DND-41 (cell line): ENCODE measurements around the gene MSRB3.

ENCODE experiments used
- ATAC-seq: fragments of 200-7000 bp; cut with Tn5 transposase; 3 replicates; pipeline ENCODE4 v1.9.1; 2021; ENCODE audit warnings: low read depth; ENCODE audit not compliant: insufficient read depth
- DNase-seq: peaks from one replicate; pipeline ENCODE4 v3.0.0-alpha.2; 2020
- H2AFZ ChIP-seq: 2 replicates; pipeline ENCODE4 v1.6.0; 2012; ENCODE audit warnings: low read depth, low read length
- H3K27ac ChIP-seq: 2 replicates; pipeline ENCODE4 v1.5.1; 2012; ENCODE audit warnings: low read length, inconsistent platforms
- H3K27me3 ChIP-seq: fragments of 200-600 bp; sonication (generic); 2 replicates; pipeline ENCODE4 v1.6.0; 2012; ENCODE audit warnings: low read length, mild to moderate bottlenecking, inconsistent platforms; ENCODE audit not compliant: insufficient read depth, poor library complexity
- H3K36me3 ChIP-seq: 2 replicates; pipeline ENCODE4 v1.5.1; 2012; ENCODE audit warnings: low read length, inconsistent platforms; ENCODE audit not compliant: insufficient read depth
- H3K4me1 ChIP-seq: 2 replicates; pipeline ENCODE4 v1.5.1; 2012; ENCODE audit warnings: mild to moderate bottlenecking, low read length; ENCODE audit not compliant: insufficient read depth
- H3K4me2 ChIP-seq: 2 replicates; pipeline ENCODE4 v1.6.0; 2012; ENCODE audit warnings: mild to moderate bottlenecking, moderate library complexity, low read length, inconsistent platforms; ENCODE audit not compliant: insufficient read depth
- H3K4me3 ChIP-seq, 2 experiments: fragments of 200-600 bp in 1 of 2; shearing (Covaris generic) in 1 of 2; 2 replicates each; pipeline ENCODE4 v1.5.1; 2012 to 2016; ENCODE audit warnings: inconsistent platforms in 2 of 2, low read length in 2 of 2, mild to moderate bottlenecking in 2 of 2, low read depth in 1 of 2, moderate library complexity in 1 of 2
- H3K79me2 ChIP-seq: 2 replicates; pipeline ENCODE4 v1.6.0; 2012; ENCODE audit warnings: low read length, inconsistent platforms; ENCODE audit not compliant: insufficient read depth
- H3K9ac ChIP-seq: 2 replicates; pipeline ENCODE4 v1.6.0; 2012; ENCODE audit warnings: low read depth, mild to moderate bottlenecking, inconsistent platforms, low read length, moderate library complexity
- H3K9me3 ChIP-seq: 2 replicates; pipeline ENCODE4 v1.5.1; 2012; ENCODE audit warnings: low read length, moderate library complexity, mild to moderate bottlenecking, inconsistent platforms; ENCODE audit not compliant: insufficient read depth, severe bottlenecking
- H4K20me1 ChIP-seq: 2 replicates; pipeline ENCODE4 v1.6.0; 2012; ENCODE audit warnings: low read length; ENCODE audit not compliant: insufficient read depth
- EZH2 ChIP-seq: IDR thresholded peaks from 3 replicates; pipeline ENCODE4 v1.6.1; 2012; ENCODE audit warnings: borderline replicate concordance, low read depth, mild to moderate bottlenecking, moderate library complexity, low read length, inconsistent platforms; ENCODE audit not compliant: severe bottlenecking
- TF ChIP-seq, protein P1 (sequence below): IDR thresholded peaks from 2 replicates; pipeline ENCODE4 v1.5.1; 2012; ENCODE audit warnings: borderline replicate concordance, low read length, moderate library complexity, mild to moderate bottlenecking; ENCODE audit not compliant: poor library complexity, severe bottlenecking; ENCODE audit errors: extremely low read depth

MSRB3 gene

DNA sequence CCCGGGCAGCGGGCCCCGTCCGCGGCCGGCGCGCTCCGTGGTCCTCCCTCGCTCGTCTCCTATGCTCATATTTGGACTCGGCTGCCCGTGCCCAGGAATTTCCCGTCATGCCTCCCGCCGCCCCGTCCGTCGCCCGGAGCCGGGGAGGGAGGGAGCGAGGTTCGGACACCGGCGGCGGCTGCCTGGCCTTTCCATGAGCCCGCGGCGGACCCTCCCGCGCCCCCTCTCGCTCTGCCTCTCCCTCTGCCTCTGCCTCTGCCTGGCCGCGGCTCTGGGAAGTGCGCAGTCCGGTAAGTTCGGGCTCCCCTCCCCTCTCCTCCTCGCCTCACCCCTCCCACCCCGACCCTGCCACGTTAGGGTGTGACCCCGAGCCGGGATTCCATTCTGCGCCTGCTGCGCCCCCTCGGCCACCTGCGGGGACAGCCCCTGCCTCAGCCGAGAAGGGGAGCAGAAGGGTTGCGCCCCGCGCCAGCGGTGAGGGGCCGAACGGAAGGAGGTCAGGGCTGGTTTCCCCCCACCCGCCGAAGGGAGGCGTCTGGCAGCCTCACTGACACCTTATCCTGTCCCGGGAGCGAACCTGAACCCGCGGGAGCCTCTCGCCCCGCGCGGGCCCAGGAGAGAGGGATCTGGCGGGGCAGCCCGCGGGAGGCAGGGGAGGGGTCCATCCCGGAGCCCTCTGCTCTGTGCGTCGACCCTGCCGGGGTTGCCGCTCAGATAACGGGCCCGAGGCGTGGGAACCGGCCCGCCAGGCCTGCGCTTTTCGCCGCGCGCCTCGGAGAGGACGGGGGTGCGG lies at the start of gene MSRB3:
Gene MSRB3, plus strand, starts transcription at position 108 of the 793 bp plus-strand sequence. CDS start 29,897 bp downstream, outside the sequence.
- Histone ChIP-seq H3K79me2 (peaks cover 37% of the 10 kb centered on the region), H3K4me2 (peak within 1 kb of the TSS; percentile 91), H3K4me1 (peaks cover 79% of the 10 kb centered on the region), H4K20me1 (no peaks in the 10 kb centered on the region), H2AFZ (peak within 1 kb of the TSS; percentile 83), H3K9me3 (no peaks in the 10 kb centered on the region), H3K4me3 (peak within 1 kb of the TSS; percentile 17 to 64; a peak in 3 of 4 replicates), H3K27ac (peak within 1 kb of the TSS; percentile 79), H3K9ac (peak within 1 kb of the TSS; percentile 74), H3K36me3 (no peaks in the 10 kb centered on the region), H3K27me3 (peaks cover 32% of the 10 kb centered on the region)
- peak; percentile 67 for ATAC-seq
- peak; percentile 94 for TF ChIP-seq EZH2
- TF ChIP-seq, protein P1, sequence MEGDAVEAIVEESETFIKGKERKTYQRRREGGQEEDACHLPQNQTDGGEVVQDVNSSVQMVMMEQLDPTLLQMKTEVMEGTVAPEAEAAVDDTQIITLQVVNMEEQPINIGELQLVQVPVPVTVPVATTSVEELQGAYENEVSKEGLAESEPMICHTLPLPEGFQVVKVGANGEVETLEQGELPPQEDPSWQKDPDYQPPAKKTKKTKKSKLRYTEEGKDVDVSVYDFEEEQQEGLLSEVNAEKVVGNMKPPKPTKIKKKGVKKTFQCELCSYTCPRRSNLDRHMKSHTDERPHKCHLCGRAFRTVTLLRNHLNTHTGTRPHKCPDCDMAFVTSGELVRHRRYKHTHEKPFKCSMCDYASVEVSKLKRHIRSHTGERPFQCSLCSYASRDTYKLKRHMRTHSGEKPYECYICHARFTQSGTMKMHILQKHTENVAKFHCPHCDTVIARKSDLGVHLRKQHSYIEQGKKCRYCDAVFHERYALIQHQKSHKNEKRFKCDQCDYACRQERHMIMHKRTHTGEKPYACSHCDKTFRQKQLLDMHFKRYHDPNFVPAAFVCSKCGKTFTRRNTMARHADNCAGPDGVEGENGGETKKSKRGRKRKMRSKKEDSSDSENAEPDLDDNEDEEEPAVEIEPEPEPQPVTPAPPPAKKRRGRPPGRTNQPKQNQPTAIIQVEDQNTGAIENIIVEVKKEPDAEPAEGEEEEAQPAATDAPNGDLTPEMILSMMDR = peak; percentile 35
- DNase-seq = peak; percentile 45

- no peak overlapping the region for H3K9ac ChIP-seq
- no peak overlapping the region for H2AFZ ChIP-seq
- H3K36me3 ChIP-seq = peaks cover 35% of the 10 kb centered on the region
- peaks cover 14% of the 10 kb centered on the region for H3K9me3 ChIP-seq
- ATAC-seq = no peak
- peaks cover 6% of the 10 kb centered on the region; the same call in 1 of the 2 replicates for H4K20me1 ChIP-seq
- H3K4me3 ChIP-seq = no peak overlapping the region
- H3K79me2 ChIP-seq = peaks cover 30% of the 10 kb centered on the region
- no peak overlapping the region for H3K4me2 ChIP-seq
- no peak overlapping the region for H3K27ac ChIP-seq
- no peak for DNase-seq
- H3K4me1 ChIP-seq = no peaks in the 10 kb centered on the region
- no peak for TF ChIP-seq EZH2
- TF ChIP-seq, protein P1 = no peak
- H3K27me3 ChIP-seq = no peaks in the 10 kb centered on the region
These were observed 49.0 kb upstream of the MSRB3 start for GRCh38 chr12:65229441-65229840.

GRCh38 chr12:65232476-65233077 lies 45.9 kb upstream of the MSRB3 start:
- no peak overlapping the region for H3K4me3 ChIP-seq
- H3K4me2 ChIP-seq = no peak overlapping the region
- no peak for DNase-seq
- no peaks in the 10 kb centered on the region for H3K27me3 ChIP-seq
- peaks cover 6% of the 10 kb centered on the region; the same call in 1 of the 2 replicates for H4K20me1 ChIP-seq
- ATAC-seq = no peak
- peaks cover 29% of the 10 kb centered on the region for H3K79me2 ChIP-seq
- H3K27ac ChIP-seq = no peak overlapping the region
- H3K4me1 ChIP-seq = no peaks in the 10 kb centered on the region
- TF ChIP-seq, protein P1 = peak; percentile 53
- TF ChIP-seq EZH2 = no peak
- H3K9me3 ChIP-seq = peaks cover 14% of the 10 kb centered on the region
- H3K9ac ChIP-seq = no peak overlapping the region
- no peak overlapping the region for H2AFZ ChIP-seq
- H3K36me3 ChIP-seq = peaks cover 24% of the 10 kb centered on the region
